PC-3 (cell line): ENCODE data around the gene STAG3.

Experiments
- CTCF ChIP-seq: fragments of 300-600 bp; sonication (generic); conservative IDR thresholded peaks from 2 replicates; pipeline ENCODE4 v1.5.1; 2017; ENCODE audit warnings: antibody characterized with exemption, low read depth, mild to moderate bottlenecking, low read length
- EZH2 ChIP-seq: fragments of 300-600 bp; sonication (generic); IDR thresholded peaks from one replicate; pipeline ENCODE4 v1.6.1; 2017; ENCODE audit warnings: antibody characterized with exemption, mild to moderate bottlenecking, low read length; ENCODE audit not compliant: unreplicated experiment

- TF ChIP-seq CTCF = no peak
- TF ChIP-seq EZH2 = no peak
Observed at GRCh38 chr7:100128637-100128963, 49.1 kb upstream of the STAG3 start.
